ENCODE results near the gene ALK.

The ALK gene

GRCh38 chr2:29375843-29376242 lies 545.5 kb downstream of the ALK start:
- H3K9ac ChIP-seq (ENCODE audit: low read length) = no peak overlapping the region
- TF ChIP-seq EZH2 (optimal IDR thresholded peaks at IDR 0.05; ENCODE audit: low read depth, low read length) (no peak), EZH2phosphoT487 (IDR thresholded peaks at IDR 0.05; ENCODE audit: low read length) (no peak)

GRCh38 chr2:29374823-29375222 lies 546.6 kb downstream of the ALK start:
- DNase-seq = no peak
- Histone ChIP-seq H2AFZ (ENCODE audit: low read length) (no peak overlapping the region), H3K9ac (ENCODE audit: low read length) (no peak overlapping the region), H3K27ac (ENCODE audit: low read length) (no peak overlapping the region), H3K4me3 (ENCODE audit: low read length) (no peak overlapping the region), H3K4me1 (ENCODE audit: low read length) (no peaks in the 10 kb centered on the region), H3K4me2 (ENCODE audit: low read depth, low read length) (no peak overlapping the region), H4K20me1 (ENCODE audit: insufficient read depth, low read length) (no peaks in the 10 kb centered on the region), H3K9me3 (replicated peaks; ENCODE audit: insufficient read depth, low read length) (no peaks in the 10 kb centered on the region), H3K9me2 (replicated peaks; ENCODE audit: insufficient read depth, low read length) (no peaks in the 10 kb centered on the region), H3F3A (ENCODE audit: insufficient read depth, low read length) (no peaks in the 10 kb centered on the region), H3K79me2 (ENCODE audit: low read length) (no peaks in the 10 kb centered on the region), H3K27me3 (replicated peaks; ENCODE audit: insufficient read depth, low read length) (no peaks in the 10 kb centered on the region), H3K36me3 (replicated peaks; ENCODE audit: insufficient read depth, low read length) (no peaks in the 10 kb centered on the region)
- TF ChIP-seq EZH2 (optimal IDR thresholded peaks at IDR 0.05; ENCODE audit: low read depth, low read length) (no peak), EZH2phosphoT487 (IDR thresholded peaks at IDR 0.05; ENCODE audit: low read length) (no peak), CTCF (IDR thresholded peaks at IDR 0.05; ENCODE audit: low read length) (no peak)

More at GRCh38 chr2:29375843-29376242, 545.5 kb downstream of the ALK start:
- H2AFZ ChIP-seq (ENCODE audit: low read length) = no peak overlapping the region
- no peaks in the 10 kb centered on the region for H4K20me1 ChIP-seq (ENCODE audit: insufficient read depth, low read length)
- H3K9me3 ChIP-seq (replicated peaks; ENCODE audit: insufficient read depth, low read length) = no peaks in the 10 kb centered on the region
- H3K79me2 ChIP-seq (ENCODE audit: low read length) = no peaks in the 10 kb centered on the region
- no peaks in the 10 kb centered on the region for H3K4me1 ChIP-seq (ENCODE audit: low read length)
- no peak overlapping the region for H3K27ac ChIP-seq (ENCODE audit: low read length)
- no peaks in the 10 kb centered on the region for H3K9me2 ChIP-seq (replicated peaks; ENCODE audit: insufficient read depth, low read length)
- DNase-seq = no peak
- H3K4me2 ChIP-seq (ENCODE audit: low read depth, low read length) = no peak overlapping the region
- H3K36me3 ChIP-seq (replicated peaks; ENCODE audit: insufficient read depth, low read length) = no peaks in the 10 kb centered on the region
- no peaks in the 10 kb centered on the region for H3K27me3 ChIP-seq (replicated peaks; ENCODE audit: insufficient read depth, low read length)
- H3F3A ChIP-seq (ENCODE audit: insufficient read depth, low read length) = no peaks in the 10 kb centered on the region
- H3K4me3 ChIP-seq (ENCODE audit: low read length) = no peak overlapping the region

- no peaks in the 10 kb centered on the region for H4K20me1 ChIP-seq (ENCODE audit: insufficient read depth, low read length)
- H3F3A ChIP-seq (ENCODE audit: insufficient read depth, low read length) = no peaks in the 10 kb centered on the region
- H3K9me2 ChIP-seq (replicated peaks; ENCODE audit: insufficient read depth, low read length) = no peaks in the 10 kb centered on the region
- no peak overlapping the region for H3K4me2 ChIP-seq (ENCODE audit: low read depth, low read length)
- H3K9me3 ChIP-seq (replicated peaks; ENCODE audit: insufficient read depth, low read length) = no peaks in the 10 kb centered on the region
- no peak for TF ChIP-seq EZH2 (optimal IDR thresholded peaks at IDR 0.05; ENCODE audit: low read depth, low read length)
- no peak for TF ChIP-seq EZH2phosphoT487 (IDR thresholded peaks at IDR 0.05; ENCODE audit: low read length)
- TF ChIP-seq CTCF (IDR thresholded peaks at IDR 0.05; ENCODE audit: low read length) = no peak
- no peak overlapping the region for H3K4me3 ChIP-seq (ENCODE audit: low read length)
- no peaks in the 10 kb centered on the region for H3K27me3 ChIP-seq (replicated peaks; ENCODE audit: insufficient read depth, low read length)
- no peaks in the 10 kb centered on the region for H3K79me2 ChIP-seq (ENCODE audit: low read length)
- no peak overlapping the region for H3K27ac ChIP-seq (ENCODE audit: low read length)
- no peak overlapping the region for H2AFZ ChIP-seq (ENCODE audit: low read length)
- no peak for DNase-seq
- H3K9ac ChIP-seq (ENCODE audit: low read length) = no peak overlapping the region
- H3K36me3 ChIP-seq (replicated peaks; ENCODE audit: insufficient read depth, low read length) = no peaks in the 10 kb centered on the region
- H3K4me1 ChIP-seq (ENCODE audit: low read length) = no peaks in the 10 kb centered on the region
These were observed 547.5 kb downstream of the ALK start for GRCh38 chr2:29373870-29374269.

- TF ChIP-seq CTCF (IDR thresholded peaks at IDR 0.05; ENCODE audit: low read length) (no peak), EZH2phosphoT487 (IDR thresholded peaks at IDR 0.05; ENCODE audit: low read length) (no peak), EZH2 (optimal IDR thresholded peaks at IDR 0.05; ENCODE audit: low read depth, low read length) (no peak)
- no peaks in the 10 kb centered on the region for H4K20me1 ChIP-seq (ENCODE audit: insufficient read depth, low read length)
- H3K4me1 ChIP-seq (ENCODE audit: low read length) = no peaks in the 10 kb centered on the region
- no peak overlapping the region for H3K27ac ChIP-seq (ENCODE audit: low read length)
- no peaks in the 10 kb centered on the region for H3K27me3 ChIP-seq (replicated peaks; ENCODE audit: insufficient read depth, low read length)
- H3K9ac ChIP-seq (ENCODE audit: low read length) = no peak overlapping the region
- no peaks in the 10 kb centered on the region for H3K36me3 ChIP-seq (replicated peaks; ENCODE audit: insufficient read depth, low read length)
- H2AFZ ChIP-seq (ENCODE audit: low read length) = no peak overlapping the region
- no peaks in the 10 kb centered on the region for H3K9me3 ChIP-seq (replicated peaks; ENCODE audit: insufficient read depth, low read length)
- no peak overlapping the region for H3K4me2 ChIP-seq (ENCODE audit: low read depth, low read length)
- H3F3A ChIP-seq (ENCODE audit: insufficient read depth, low read length) = no peaks in the 10 kb centered on the region
- H3K4me3 ChIP-seq (ENCODE audit: low read length) = no peak overlapping the region
- DNase-seq = no peak
- no peaks in the 10 kb centered on the region for H3K79me2 ChIP-seq (ENCODE audit: low read length)
- H3K9me2 ChIP-seq (replicated peaks; ENCODE audit: insufficient read depth, low read length) = no peaks in the 10 kb centered on the region
These were observed 549.2 kb downstream of the ALK start for GRCh38 chr2:29372185-29372584.
